Heart right ventricle (tissue), 16 donors: ENCODE data around the gene MANSC4. TPM values are rescaled to one million over a fixed set of nuclear protein-coding genes. Genes with fewer than 3 reads are reported as not detected.
"Not testable (repeated sequence)": the region's sequence is repeated elsewhere in the genome, so short reads cannot be mapped to it uniquely, and the experiment has no call there.

Source experiments
- ATAC-seq, 8 donors: fragments of 200-7000 bp; cut with Tn5 transposase; one replicate each; pipeline ENCODE4 v1.9.1; 2020; ENCODE audit warnings: mild to moderate bottlenecking in 8 of 8, moderate library complexity in 8 of 8, moderate number of reproducible peaks in 1 of 8
- DNase-seq, 2 donors: peaks; one replicate each; pipeline ENCODE4 v3.0.0-alpha.2; 2020
- H3K27ac ChIP-seq, 10 donors: fragments of 200-600 bp; sonication (generic) in 2 of 10; one replicate each; pipeline versions ENCODE4 v1.5.0 to v1.8.0; 2020 to 2022; ENCODE audit warnings: mild to moderate bottlenecking in 3 of 10
- H3K27me3 ChIP-seq, 7 donors: fragments of 200-600 bp; one replicate each; pipeline ENCODE4 v1.8.0; 2021 to 2022; ENCODE audit warnings: mild to moderate bottlenecking in 2 of 7
- H3K36me3 ChIP-seq, 9 donors: fragments of 200-600 bp; sonication (generic) in 1 of 9; one replicate each; pipeline versions ENCODE4 v1.5.0 to v1.8.0; 2020 to 2022; ENCODE audit warnings: mild to moderate bottlenecking in 2 of 9
- H3K4me1 ChIP-seq, 9 donors: fragments of 200-600 bp; sonication (generic) in 1 of 9; one replicate each; pipeline versions ENCODE4 v1.5.0 to v1.8.0; 2020 to 2022; ENCODE audit warnings: mild to moderate bottlenecking in 4 of 9
- H3K4me3 ChIP-seq, 10 donors: fragments of 200-600 bp; sonication (generic) in 2 of 10; one replicate each; pipeline versions ENCODE4 v1.5.0 to v1.8.0; 2020 to 2022; ENCODE audit warnings: mild to moderate bottlenecking in 7 of 10, moderate library complexity in 2 of 10
- H3K9me3 ChIP-seq, 11 donors: fragments of 200-600 bp in 10 of 11; sonication (generic) in 2 of 11; one replicate each; pipeline versions ENCODE4 v1.5.0 to v1.8.0; 2013 to 2022; ENCODE audit warnings: mild to moderate bottlenecking in 2 of 11, control low read depth in 1 of 11, moderate library complexity in 1 of 11
- WGBS, 2 donors: extraction: QIAGEN DNeasy Blood & Tissue Kit; methylation state at CpG; one replicate each; pipeline ENCODE4 v1.1.7; 2013; ENCODE audit warnings: inconsistent platforms in 1 of 2; 5-methylcytosine and 5-hydroxymethylcytosine counted together
- intact Hi-C, 10 donors: fragments of 100-400 bp; cut with DNase I; formaldehyde crosslinking; loops; one replicate each; pipeline versions ENCODE4 v1.11.1 to v1.14.2; 2022
- polyA plus RNA-seq, 2 donors: library from polyadenylated mRNA; stranded (reverse); fragments of 200-250 nt; gene quantifications; one replicate each; pipeline ENCODE4 v1.2.3, GENCODE V29; 2013
- total RNA-seq, 10 donors: library from RNA; stranded (reverse); fragmentation: NEBNext Ultra II Directional in 3 of 10; extraction: Animal tissue kit (Norgen Biotek cat#: 25700) in 3 of 10; gene quantifications; one replicate each; pipeline versions ENCODE4 v1.2.1 to v1.2.4, GENCODE V29; 2021 to 2023
- TF ChIP-seq, protein P1 (sequence below), 9 donors: fragments of 200-600 bp; sonication (generic) in 2 of 9; IDR thresholded peaks; one replicate each; pipeline versions ENCODE4 v1.5.0 to v1.8.0; 2021 to 2022; ENCODE audit warnings: antibody characterized with exemption in 9 of 9, mild to moderate bottlenecking in 5 of 9, moderate library complexity in 1 of 9
- donor health status: Arrhythmogenic right ventricular cardiomyopathy.
- donor health status: ischemic (EF 13 %, LVEDD 7.1; RV severe dilation, severe dysfunction).
- donor health status: healthy with polysubstance abuse.
- donor health status: DM: no; HTN: yes; CAD: no.
- donor health status: DM: no; HTN: no; CAD: no.
- donor health status: ischemic (EF 25% LVEDD 6.9; RV normal size, moderate dysfunction).
- donor health status: ischemic (EF 25% LVEDD 5.7; RV mildly dilated, moderate dysfunction).
- donor health status: healthy.
- donor health status: DM: yes; HTN: yes; CAD: no.
- donor health status: Ischemic cardiomyopathy.
- donor health status: ischemic (EF 35%, LVEDD 5.7; RV mildly dilated, moderate dysfunction).
- donor health status: nonischemic (EF 11% LVEDD 7.7; RV severe dilation, severe dysfunction).
- donor health status: DM: yes; HTN: yes; CAD: no.
- donor health status: PGD.
- donor health status: ischemic (EF 29% LVEDD 5.4; RV normal size, mild dysfunction).
- donor health status: nonischemic (EF 23%, LVEDD 6.1; RV moderate dilation, normal function).

MANSC4 gene
- total and polyA plus RNA-seq, 12 donors = not detected

DNA sequence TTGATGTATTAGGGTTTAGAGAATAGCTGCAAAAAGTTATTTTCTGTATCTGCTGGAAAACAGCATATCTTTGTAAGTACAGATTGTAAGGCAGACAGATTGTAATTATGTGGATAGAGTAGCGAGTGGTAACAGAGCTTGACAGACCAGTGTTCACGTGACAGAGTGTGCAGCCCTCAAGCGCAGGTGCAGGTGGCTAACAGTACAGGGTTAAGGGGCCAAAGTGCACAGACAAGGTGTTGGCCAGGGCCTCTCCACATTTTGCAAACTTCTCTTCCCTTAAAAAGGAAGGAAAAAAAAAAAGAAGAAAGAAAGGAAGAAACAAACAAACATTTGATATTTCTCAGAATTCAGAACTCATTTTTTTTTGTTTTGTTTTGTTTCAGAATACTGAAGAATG lies 25.2 kb downstream of the MANSC4 start:
- DNase-seq (no peak), ATAC-seq (no peak)
- intact Hi-C loops = no loop called here
- H3K27ac ChIP-seq = no peak overlapping the region
- no peaks in the 10 kb centered on the region for H3K9me3 ChIP-seq
- H3K4me1 ChIP-seq = no peaks in the 10 kb centered on the region
- peaks cover 0 to 59% (median 13%) of the 10 kb centered on the region in 9 donors for H3K36me3 ChIP-seq
- H3K27me3 ChIP-seq = no peaks in the 10 kb centered on the region
- 92 to 93% methylated on average over 3 of the region's 3 CpGs for WGBS, 2 donors
- TF ChIP-seq, protein P1, sequence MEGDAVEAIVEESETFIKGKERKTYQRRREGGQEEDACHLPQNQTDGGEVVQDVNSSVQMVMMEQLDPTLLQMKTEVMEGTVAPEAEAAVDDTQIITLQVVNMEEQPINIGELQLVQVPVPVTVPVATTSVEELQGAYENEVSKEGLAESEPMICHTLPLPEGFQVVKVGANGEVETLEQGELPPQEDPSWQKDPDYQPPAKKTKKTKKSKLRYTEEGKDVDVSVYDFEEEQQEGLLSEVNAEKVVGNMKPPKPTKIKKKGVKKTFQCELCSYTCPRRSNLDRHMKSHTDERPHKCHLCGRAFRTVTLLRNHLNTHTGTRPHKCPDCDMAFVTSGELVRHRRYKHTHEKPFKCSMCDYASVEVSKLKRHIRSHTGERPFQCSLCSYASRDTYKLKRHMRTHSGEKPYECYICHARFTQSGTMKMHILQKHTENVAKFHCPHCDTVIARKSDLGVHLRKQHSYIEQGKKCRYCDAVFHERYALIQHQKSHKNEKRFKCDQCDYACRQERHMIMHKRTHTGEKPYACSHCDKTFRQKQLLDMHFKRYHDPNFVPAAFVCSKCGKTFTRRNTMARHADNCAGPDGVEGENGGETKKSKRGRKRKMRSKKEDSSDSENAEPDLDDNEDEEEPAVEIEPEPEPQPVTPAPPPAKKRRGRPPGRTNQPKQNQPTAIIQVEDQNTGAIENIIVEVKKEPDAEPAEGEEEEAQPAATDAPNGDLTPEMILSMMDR (IDR thresholded peaks at IDR 0.05) = no peak
- H3K4me3 ChIP-seq = no peak overlapping the region

DNA sequence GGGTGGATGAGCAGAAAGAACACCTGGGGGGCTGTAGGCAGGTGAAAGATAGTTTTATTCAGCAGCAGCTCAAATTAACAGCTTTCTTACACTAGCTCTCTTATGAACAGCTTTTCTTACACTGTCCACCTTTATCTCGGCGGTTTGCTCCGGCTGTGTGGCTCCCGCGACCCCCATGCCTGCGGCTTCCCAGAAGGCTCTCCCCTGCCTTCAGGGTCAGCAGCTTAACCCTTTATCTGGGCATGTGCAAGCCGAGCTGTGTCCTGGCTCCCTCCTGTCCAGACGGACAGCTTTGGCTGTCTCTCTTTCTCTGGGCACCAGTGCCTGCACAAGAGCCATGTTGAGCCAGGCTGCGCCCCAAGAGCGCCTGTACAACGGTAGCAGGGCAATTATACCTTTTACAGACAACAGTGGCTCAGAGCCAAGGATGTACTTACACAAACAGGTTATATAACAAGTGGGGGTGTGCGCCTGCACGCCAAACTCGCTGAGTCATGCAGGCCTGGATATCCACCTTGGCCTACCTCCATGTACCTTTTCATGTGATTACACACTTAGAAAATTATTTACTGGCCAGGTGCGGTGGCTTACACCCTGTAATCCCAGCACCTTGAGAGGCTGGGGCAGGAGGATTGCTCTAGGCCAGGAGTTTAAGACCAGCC lies 28.5 kb downstream of the MANSC4 start:
- TF ChIP-seq, protein P1 (IDR thresholded peaks at IDR 0.05) = no peak
- Histone ChIP-seq H3K9me3 (no peaks in the 10 kb centered on the region), H3K27me3 (no peaks in the 10 kb centered on the region), H3K4me3 (no peak overlapping the region), H3K36me3 (peaks cover 0 to 53% (median 13%) of the 10 kb centered on the region in 9 donors), H3K27ac (no peak overlapping the region), H3K4me1 (peaks cover 0 to 12% (median 0%) of the 10 kb centered on the region in 9 donors)
- DNase-seq = no peak
- no peak for ATAC-seq
- WGBS, 2 donors = 86 to 87% methylated on average over 15 of the region's 15 CpGs
- intact Hi-C loops = no loop called here

DNA sequence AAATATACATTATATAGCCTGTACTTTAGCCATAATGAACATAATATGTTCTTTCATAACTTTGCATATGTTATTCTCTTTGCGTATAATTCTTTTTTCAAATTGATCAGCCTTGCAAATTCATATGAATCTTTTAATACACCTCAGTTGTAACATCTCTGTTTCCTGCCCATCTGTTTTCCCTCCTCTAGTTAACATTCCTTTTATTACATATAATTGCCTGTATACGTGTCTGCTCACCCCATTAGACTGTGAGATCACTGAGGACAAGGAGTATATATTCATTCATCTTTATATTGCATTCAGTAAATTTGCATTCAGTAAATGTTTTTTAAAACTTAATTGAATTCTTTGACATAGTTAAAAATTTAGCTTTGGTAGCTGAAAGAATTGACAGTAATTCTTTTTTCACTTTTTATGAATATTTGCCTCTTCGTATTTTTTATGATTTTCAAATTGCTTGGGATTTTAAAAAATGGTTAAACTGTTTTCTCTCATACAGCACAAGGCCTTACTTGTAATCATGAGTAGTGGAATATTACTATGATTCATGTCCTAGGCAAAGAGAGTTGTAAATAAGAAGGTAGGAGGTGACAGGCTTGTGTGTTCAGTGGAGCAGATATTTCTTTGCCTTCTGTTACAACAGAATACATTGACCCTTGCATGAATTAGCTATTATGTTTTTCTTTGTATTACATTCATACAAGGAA lies 32.8 kb downstream of the MANSC4 start:
- intact Hi-C loops = loop anchor here in 2 of 10 donors (5.0 to 10.0 kb wide), 2 partner anchors 65 to 68 kb away; no protein-coding TSS in a partner anchor
- ATAC-seq = peak in 2 of 8 donors; percentile 23 to 45
- peak overlapping the region in 2 of 10 donors; percentile 22 to 45 for H3K27ac ChIP-seq
- H3K9me3 ChIP-seq = no peaks in the 10 kb centered on the region
- TF ChIP-seq, protein P1 (IDR thresholded peaks at IDR 0.05) = no peak
- no peak for DNase-seq
- H3K27me3 ChIP-seq = no peaks in the 10 kb centered on the region
- H3K36me3 ChIP-seq = peaks cover 0 to 48% (median 4%) of the 10 kb centered on the region in 9 donors
- H3K4me3 ChIP-seq = no peak overlapping the region
- H3K4me1 ChIP-seq = peaks cover 0 to 12% (median 0%) of the 10 kb centered on the region in 9 donors
- WGBS, 2 donors = 92 to 93% methylated on average over 3 of the region's 3 CpGs

DNA sequence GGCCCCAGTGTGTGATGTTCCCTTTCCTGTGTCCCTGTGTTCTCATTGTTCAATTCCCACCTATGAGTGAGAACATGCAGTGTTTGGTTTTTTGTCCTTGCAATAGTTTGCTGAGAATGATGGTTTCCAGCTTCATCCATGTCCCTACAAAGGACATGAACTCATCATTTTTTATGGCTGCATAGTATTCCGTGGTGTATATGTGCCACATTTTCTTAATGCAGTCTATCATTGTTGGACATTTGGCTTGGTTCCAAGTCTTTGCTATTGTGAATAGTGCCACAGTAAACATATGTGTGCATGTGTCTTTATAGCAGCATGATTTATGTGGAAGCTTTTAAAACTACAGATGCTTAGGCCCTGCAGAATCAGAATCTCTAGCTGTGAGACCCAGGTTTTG lies 34.3 kb downstream of the MANSC4 start:
- intact Hi-C loops = loop anchor here in 2 of 10 donors (5.0 to 10.0 kb wide), 2 partner anchors 67 to 69 kb away; no protein-coding TSS in a partner anchor
- not testable (repeated sequence) for H3K9me3 ChIP-seq, H3K27me3 ChIP-seq, H3K27ac ChIP-seq, H3K4me3 ChIP-seq, DNase-seq, ATAC-seq
- Histone ChIP-seq H3K4me1 (peaks cover 0 to 12% (median 0%) of the 10 kb centered on the region in 9 donors), H3K36me3 (peaks cover 0 to 61% (median 4%) of the 10 kb centered on the region in 9 donors)
- 94 to 100% methylated on average over 1 of the region's 1 CpG for whole genome bisulfite sequencing, 2 donors
